Neural progenitor cell (in vitro differentiated cells): ENCODE results near the gene ULBP2.

Experiments
- CTCF ChIP-seq: fragments of 200-600 bp; sonication (generic); IDR thresholded peaks from 2 replicates; pipeline ENCODE4 v1.5.1; 2017; ENCODE audit warnings: antibody characterized with exemption, mild to moderate bottlenecking
- EZH2 ChIP-seq: fragments of 200-600 bp; sonication (generic); IDR thresholded peaks from 2 replicates; pipeline ENCODE4 v1.6.1; 2017; ENCODE audit warnings: antibody characterized with exemption, mild to moderate bottlenecking, moderate library complexity
- EZH2phosphoT487 ChIP-seq: fragments of 200-600 bp; sonication (generic); IDR thresholded peaks from 2 replicates; pipeline ENCODE4 v1.6.1; 2017; ENCODE audit warnings: antibody characterized with exemption

DNA sequence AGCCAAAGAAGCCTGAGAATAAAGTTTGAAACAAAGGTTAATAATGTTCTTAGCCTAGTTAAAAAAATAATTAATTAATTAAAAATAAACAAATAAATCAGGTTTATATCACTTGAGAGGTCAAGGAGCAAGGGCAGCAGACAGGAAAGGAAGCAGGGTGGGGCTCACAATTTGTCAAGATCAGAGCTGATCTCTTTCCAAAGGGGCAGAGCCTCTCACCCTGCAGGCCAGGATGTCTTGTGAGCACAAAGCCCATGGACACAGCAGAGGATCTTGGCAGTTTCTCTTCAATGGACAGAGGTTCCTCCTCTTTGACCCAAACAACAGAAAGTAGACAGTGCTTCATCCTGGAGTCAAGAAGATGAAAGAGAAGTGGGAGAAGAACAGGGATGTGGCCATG is 36.8 kb downstream of the ULBP2 start:
- no peak for TF ChIP-seq EZH2
- no peak for TF ChIP-seq CTCF
- TF ChIP-seq EZH2phosphoT487 = no peak
